Natural killer cell treated with Interleukin-12 subunit alpha and Interleukin-12 subunit beta and Interleukin-15 and Interleukin-18, amount 100 ng/mL, for 72 hours (primary cell): ENCODE results near the gene CADM3. TPM values are rescaled to one million over a fixed set of nuclear protein-coding genes. Genes with fewer than 3 reads are reported as not detected.

ENCODE experiments used
- ATAC-seq, 2 donors: fragments of 150-1000 bp; cut with Tn5 transposase in 1 of 2; sonication (Bioruptor Pico), chemical (Tn5 transposase) in 1 of 2; 2 replicates each; pipeline ENCODE4 v1.10.0; 2021
- DNase-seq: peaks from one replicate; pipeline ENCODE4 v3.0.0; 2022; ENCODE audit warnings: low spot score
- H3K27ac Mint-ChIP-seq, 2 donors: 1 replicate in 1 of 2; 2 replicates in 1 of 2; pipeline ENCODE4 v1.8.0; 2022; ENCODE audit warnings: mixed read lengths in 2 of 2, mild to moderate bottlenecking in 1 of 2, moderate library complexity in 1 of 2
- H3K27me3 Mint-ChIP-seq, 2 donors: 1 replicate in 1 of 2; 2 replicates in 1 of 2; pipeline ENCODE4 v1.8.0; 2022; ENCODE audit warnings: mixed read lengths in 2 of 2
- H3K36me3 Mint-ChIP-seq: one replicate; pipeline ENCODE4 v1.8.0; 2022; ENCODE audit warnings: mixed read lengths
- H3K4me1 Mint-ChIP-seq, 2 donors: 1 replicate in 1 of 2; 2 replicates in 1 of 2; pipeline ENCODE4 v1.8.0; 2022; ENCODE audit warnings: low read depth in 2 of 2, mixed read lengths in 2 of 2, mild to moderate bottlenecking in 1 of 2
- H3K4me3 Mint-ChIP-seq: one replicate; pipeline ENCODE4 v1.8.0; 2022; ENCODE audit warnings: mixed read lengths
- H3K9me3 Mint-ChIP-seq: 2 replicates; pipeline ENCODE4 v1.8.0; 2022; ENCODE audit warnings: mixed read lengths
- total RNA-seq, 2 donors: library from RNA; stranded (reverse); gene quantifications; one replicate each; pipeline ENCODE4 v1.2.3, GENCODE V29; 2022

The CADM3 gene, protein sequence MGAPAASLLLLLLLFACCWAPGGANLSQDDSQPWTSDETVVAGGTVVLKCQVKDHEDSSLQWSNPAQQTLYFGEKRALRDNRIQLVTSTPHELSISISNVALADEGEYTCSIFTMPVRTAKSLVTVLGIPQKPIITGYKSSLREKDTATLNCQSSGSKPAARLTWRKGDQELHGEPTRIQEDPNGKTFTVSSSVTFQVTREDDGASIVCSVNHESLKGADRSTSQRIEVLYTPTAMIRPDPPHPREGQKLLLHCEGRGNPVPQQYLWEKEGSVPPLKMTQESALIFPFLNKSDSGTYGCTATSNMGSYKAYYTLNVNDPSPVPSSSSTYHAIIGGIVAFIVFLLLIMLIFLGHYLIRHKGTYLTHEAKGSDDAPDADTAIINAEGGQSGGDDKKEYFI
- not detected for total RNA-seq

GRCh38 chr1:159171254-159171687 is at the start of gene CADM3:
CADM3 (plus strand) TSS chr1:159171615; CDS start chr1:159171766, 151 bp downstream.
- Mint-ChIP-seq H3K27ac (no peak within 1 kb of the TSS), H3K9me3 (no peaks in the 10 kb centered on the region), H3K4me1 (peaks cover 4 to 6% of the 10 kb centered on the region in 2 donors), H3K4me3 (no peak within 1 kb of the TSS), H3K27me3 (peaks cover 56 to 81% of the 10 kb centered on the region in 2 donors), H3K36me3 (peaks cover 6% of the 10 kb centered on the region)
- DNase-seq (no peak), ATAC-seq (no peak)

GRCh38 chr1:159122005-159122621 is 49.3 kb upstream of the CADM3 start:
- H3K27ac Mint-ChIP-seq, result no peak overlapping the region
- H3K36me3 Mint-ChIP-seq, result no peaks in the 10 kb centered on the region
- no peaks in the 10 kb centered on the region for H3K9me3 Mint-ChIP-seq
- no peak overlapping the region for H3K4me3 Mint-ChIP-seq
- DNase-seq, result no peak
- peaks cover 0 to 8% of the 10 kb centered on the region in 2 donors for H3K4me1 Mint-ChIP-seq
- H3K27me3 Mint-ChIP-seq, result peaks cover 33 to 47% of the 10 kb centered on the region in 2 donors
- no peak for ATAC-seq

DNA sequence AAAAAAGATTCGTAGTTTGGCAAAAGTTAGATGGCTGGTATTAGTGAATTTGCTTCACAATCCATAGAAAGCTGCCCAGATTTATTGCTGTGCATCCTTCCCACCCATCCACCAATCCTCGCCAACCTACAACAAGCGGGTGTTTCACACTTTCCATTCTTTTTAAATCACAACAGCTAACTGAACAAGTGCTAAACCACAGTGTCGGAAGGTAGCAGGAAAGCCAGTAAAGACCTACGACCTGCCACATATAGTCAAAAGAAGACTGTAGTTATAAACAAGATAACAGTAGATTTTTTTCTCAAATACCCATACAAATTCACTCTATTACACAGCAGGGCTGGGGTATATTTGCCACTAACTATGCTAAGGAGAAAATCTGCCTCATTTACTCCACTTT is 47.8 kb upstream of the CADM3 start:
- Mint-ChIP-seq H3K36me3 (no peaks in the 10 kb centered on the region), H3K9me3 (no peaks in the 10 kb centered on the region), H3K4me3 (no peak overlapping the region), H3K27ac (no peak overlapping the region), H3K4me1 (peaks cover 0 to 8% of the 10 kb centered on the region in 2 donors), H3K27me3 (peaks cover 32 to 43% of the 10 kb centered on the region in 2 donors)
- ATAC-seq (peak in 1 of 2 donors; percentile 41), DNase-seq (no peak)

DNA sequence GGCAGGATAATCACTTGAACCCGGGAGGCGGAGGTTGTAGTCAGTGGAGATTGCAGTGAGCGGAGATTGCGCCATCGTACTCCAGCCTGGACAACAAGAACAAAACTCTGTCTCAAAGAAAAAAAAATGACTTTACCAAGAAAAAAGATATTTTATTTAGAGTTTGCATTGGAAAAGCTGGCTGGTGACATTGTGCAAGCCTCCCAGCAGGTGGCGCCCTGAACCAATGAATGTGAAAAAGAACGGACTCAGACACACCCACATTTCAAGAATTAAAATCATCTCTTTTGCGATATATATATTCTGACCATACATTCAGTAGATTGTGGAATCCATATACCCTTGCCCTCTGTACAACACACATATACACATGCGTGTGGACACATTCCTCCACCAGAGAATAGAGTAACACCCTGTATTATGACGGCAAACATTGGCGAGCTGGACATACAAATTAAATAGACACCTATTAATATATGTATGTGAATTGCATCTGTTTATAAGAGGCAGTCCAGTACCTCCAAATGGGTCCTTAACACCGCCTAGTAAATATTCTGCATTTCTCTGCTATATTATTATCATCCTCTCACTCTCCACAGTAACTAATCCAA is 39.0 kb upstream of the CADM3 start:
- ATAC-seq, result peak; percentile 49 to 52
- Mint-ChIP-seq H3K4me1 (no peaks in the 10 kb centered on the region), H3K36me3 (no peaks in the 10 kb centered on the region), H3K27ac (no peak overlapping the region), H3K9me3 (no peaks in the 10 kb centered on the region), H3K27me3 (peaks cover 0 to 3% of the 10 kb centered on the region in 2 donors), H3K4me3 (no peak overlapping the region)
- DNase-seq, result no peak

- H3K27me3 Mint-ChIP-seq, result peaks cover 12 to 16% of the 10 kb centered on the region in 2 donors
- no peaks in the 10 kb centered on the region for H3K36me3 Mint-ChIP-seq
- DNase-seq, result no peak
- H3K4me1 Mint-ChIP-seq, result no peaks in the 10 kb centered on the region
- ATAC-seq, result no peak
- H3K9me3 Mint-ChIP-seq, result no peaks in the 10 kb centered on the region
- no peak overlapping the region for H3K27ac Mint-ChIP-seq
- H3K4me3 Mint-ChIP-seq, result no peak overlapping the region
Observed at GRCh38 chr1:159140474-159140873, 30.9 kb upstream of the CADM3 start.

DNA sequence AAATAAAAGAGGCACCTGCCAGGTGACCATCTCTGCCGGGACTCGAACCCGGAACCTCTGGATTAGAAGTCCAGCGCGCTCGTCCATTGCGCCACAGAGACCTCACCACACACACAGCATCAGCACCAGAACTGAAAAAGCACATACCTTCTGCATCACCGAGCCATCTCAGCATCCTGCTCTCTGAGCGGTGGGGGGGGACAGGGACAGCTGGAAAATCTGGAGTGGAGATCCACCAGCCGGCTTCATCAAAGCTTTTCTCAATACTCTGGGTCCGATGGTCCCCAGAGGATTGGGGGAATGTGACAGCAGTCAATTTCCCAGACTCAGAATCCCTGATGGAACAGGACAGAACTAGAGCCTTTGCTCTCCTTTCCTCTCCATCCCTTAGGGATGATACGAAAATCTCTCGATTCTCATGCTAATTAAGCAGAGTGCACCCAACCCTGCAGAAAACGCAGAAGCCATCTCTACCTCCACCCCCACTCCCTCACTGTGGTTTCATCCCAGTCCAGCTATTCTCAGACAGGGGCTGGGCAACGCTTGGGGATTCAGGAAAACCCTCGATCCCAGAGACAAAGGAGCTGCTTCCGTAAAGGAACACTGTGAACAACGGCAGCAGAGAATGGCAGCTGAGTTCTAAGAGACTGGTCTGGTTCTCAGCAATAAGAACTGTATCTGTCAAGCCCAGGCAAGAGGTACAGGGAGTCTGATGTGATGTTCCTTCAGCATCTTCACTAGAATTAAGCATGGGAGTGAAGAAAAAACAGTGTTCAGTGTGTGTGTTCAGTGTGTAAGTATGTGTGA is 29.6 kb upstream of the CADM3 start:
- ATAC-seq (no peak), DNase-seq (no peak)
- H3K4me1 Mint-ChIP-seq, result peaks cover 0 to 5% of the 10 kb centered on the region in 2 donors
- H3K9me3 Mint-ChIP-seq, result no peaks in the 10 kb centered on the region
- H3K27ac Mint-ChIP-seq, result no peak overlapping the region
- H3K36me3 Mint-ChIP-seq, result no peaks in the 10 kb centered on the region
- peaks cover 20 to 22% of the 10 kb centered on the region in 2 donors for H3K27me3 Mint-ChIP-seq
- no peak overlapping the region for H3K4me3 Mint-ChIP-seq

DNA sequence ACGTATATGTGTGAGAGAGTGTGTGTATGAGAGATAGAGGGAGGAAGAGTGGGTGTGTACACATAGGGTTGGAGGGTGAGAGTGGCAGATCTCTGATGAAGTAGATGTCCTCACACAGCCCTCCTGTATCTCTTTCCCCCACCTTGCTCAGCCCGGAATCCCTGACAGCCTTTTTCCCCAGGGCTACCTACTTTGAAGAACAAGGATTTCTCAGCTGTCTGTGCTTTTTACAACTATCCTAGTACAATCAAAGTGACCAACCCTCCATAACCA is 29.1 kb upstream of the CADM3 start:
- DNase-seq, result no peak
- H3K4me3 Mint-ChIP-seq, result no peak overlapping the region
- peaks cover 0 to 5% of the 10 kb centered on the region in 2 donors for H3K4me1 Mint-ChIP-seq
- H3K27me3 Mint-ChIP-seq, result peaks cover 21 to 24% of the 10 kb centered on the region in 2 donors
- H3K36me3 Mint-ChIP-seq, result no peaks in the 10 kb centered on the region
- ATAC-seq, result no peak
- no peaks in the 10 kb centered on the region for H3K9me3 Mint-ChIP-seq
- no peak overlapping the region for H3K27ac Mint-ChIP-seq

GRCh38 chr1:159142726-159143510 is 28.5 kb upstream of the CADM3 start:
- Mint-ChIP-seq H3K9me3 (no peaks in the 10 kb centered on the region), H3K36me3 (no peaks in the 10 kb centered on the region), H3K27me3 (peaks cover 21 to 23% of the 10 kb centered on the region in 2 donors), H3K4me3 (no peak overlapping the region), H3K27ac (no peak overlapping the region), H3K4me1 (peaks cover 0 to 5% of the 10 kb centered on the region in 2 donors)
- DNase-seq (no peak), ATAC-seq (no peak)

DNA sequence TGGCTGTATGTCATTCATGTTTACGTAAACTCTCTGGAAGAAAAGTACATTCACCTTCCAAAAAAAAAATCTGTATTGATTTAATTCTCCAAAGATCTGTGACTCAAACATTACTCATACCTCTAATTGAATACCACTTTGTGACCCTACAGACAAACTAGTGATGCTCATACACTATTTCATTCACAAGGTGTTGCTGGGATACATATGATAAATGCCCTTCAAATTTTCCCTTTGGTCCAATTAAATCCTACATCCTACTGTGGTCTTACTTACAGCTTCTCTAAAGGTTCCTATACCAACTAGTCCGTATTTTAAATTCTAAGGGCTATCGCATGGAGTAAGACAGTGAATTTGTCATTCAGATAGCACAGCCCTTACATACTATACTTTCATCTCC is 26.8 kb upstream of the CADM3 start:
- H3K27me3 Mint-ChIP-seq, result peaks cover 17% of the 10 kb centered on the region in 2 donors
- no peaks in the 10 kb centered on the region for H3K36me3 Mint-ChIP-seq
- no peaks in the 10 kb centered on the region for H3K9me3 Mint-ChIP-seq

DNA sequence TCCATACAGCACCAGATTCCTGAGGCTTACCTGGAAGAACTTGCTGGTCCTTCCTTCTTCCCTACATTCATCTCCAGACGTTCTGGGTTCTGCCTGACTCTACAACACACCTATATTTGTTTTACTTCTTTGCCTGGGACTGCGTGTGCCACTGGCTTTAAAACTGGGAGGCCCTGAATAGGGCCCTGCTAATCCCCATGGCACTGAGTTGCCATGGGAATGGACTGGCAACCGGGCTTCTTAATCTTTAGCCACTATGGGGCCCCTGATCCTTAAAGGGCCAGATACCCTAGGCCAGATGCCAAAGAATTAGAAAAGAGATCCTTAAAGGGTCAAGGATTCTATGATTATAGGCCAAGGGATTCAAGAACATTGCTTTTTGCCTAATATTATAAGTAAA is 24.4 kb upstream of the CADM3 start:
- peaks cover 0 to 5% of the 10 kb centered on the region in 2 donors for H3K4me1 Mint-ChIP-seq
- H3K9me3 Mint-ChIP-seq, result no peaks in the 10 kb centered on the region
- DNase-seq (no peak), ATAC-seq (no peak)
- no peak overlapping the region for H3K27ac Mint-ChIP-seq
- no peak overlapping the region for H3K4me3 Mint-ChIP-seq
- no peaks in the 10 kb centered on the region for H3K36me3 Mint-ChIP-seq
- peaks cover 33 to 38% of the 10 kb centered on the region in 2 donors for H3K27me3 Mint-ChIP-seq

More for the DNA sequence above, 26.8 kb upstream of the CADM3 start:
- no peak overlapping the region for H3K4me3 Mint-ChIP-seq
- no peak for ATAC-seq
- no peak for DNase-seq
- H3K27ac Mint-ChIP-seq, result no peak overlapping the region
- H3K4me1 Mint-ChIP-seq, result peaks cover 0 to 5% of the 10 kb centered on the region in 2 donors

- H3K27ac Mint-ChIP-seq, result no peak overlapping the region
- no peaks in the 10 kb centered on the region for H3K36me3 Mint-ChIP-seq
- H3K27me3 Mint-ChIP-seq, result peaks cover 34 to 61% of the 10 kb centered on the region in 2 donors
- no peaks in the 10 kb centered on the region for H3K9me3 Mint-ChIP-seq
- ATAC-seq, result no peak
- no peak for DNase-seq
- H3K4me1 Mint-ChIP-seq, result no peaks in the 10 kb centered on the region
- H3K4me3 Mint-ChIP-seq, result no peak overlapping the region
Observed at GRCh38 chr1:159152031-159152430, 19.4 kb upstream of the CADM3 start.

- H3K27ac Mint-ChIP-seq, result no peak overlapping the region
- H3K9me3 Mint-ChIP-seq, result no peaks in the 10 kb centered on the region
- ATAC-seq (peak; percentile 80 to 81), DNase-seq (peak; percentile 72)
- no peaks in the 10 kb centered on the region for H3K36me3 Mint-ChIP-seq
- H3K27me3 Mint-ChIP-seq, result peaks cover 39 to 71% of the 10 kb centered on the region in 2 donors
- no peak overlapping the region for H3K4me3 Mint-ChIP-seq
- H3K4me1 Mint-ChIP-seq, result peaks cover 5 to 7% of the 10 kb centered on the region in 2 donors
Observed at GRCh38 chr1:159161001-159161718, 10.3 kb upstream of the CADM3 start.
